Thymus (tissue), 11 donors: ENCODE data around the gene PUS3. TPM values are rescaled to one million over a fixed set of nuclear protein-coding genes. Genes with fewer than 3 reads are reported as not detected.

Experiments
- DNase-seq, 9 donors: peaks; one replicate each; pipeline ENCODE4 v3.0.0-alpha.2; 2013; ENCODE audit warnings: low spot score in 9 of 9, low read depth in 6 of 9, missing footprints in 1 of 9
- H3K27ac ChIP-seq, 2 donors: one replicate each; pipeline ENCODE4 v1.5.1; 2013; ENCODE audit warnings: control low read depth in 1 of 2, low read depth in 1 of 2, low read length in 1 of 2, mild to moderate bottlenecking in 1 of 2, moderate library complexity in 1 of 2
- H3K27me3 ChIP-seq, 2 donors: one replicate each; pipeline ENCODE4 v1.5.1; 2013; ENCODE audit warnings: low read length in 1 of 2; ENCODE audit not compliant: control insufficient read depth in 2 of 2, insufficient read depth in 1 of 2
- H3K36me3 ChIP-seq, 2 donors: one replicate each; pipeline ENCODE4 v1.5.1; 2013; ENCODE audit warnings: low read length in 1 of 2, mild to moderate bottlenecking in 1 of 2, moderate library complexity in 1 of 2; ENCODE audit not compliant: control insufficient read depth in 2 of 2, insufficient read depth in 2 of 2
- H3K4me1 ChIP-seq, 2 donors: one replicate each; pipeline ENCODE4 v1.5.1; 2013; ENCODE audit warnings: low read length in 2 of 2; ENCODE audit not compliant: control insufficient read depth in 2 of 2, insufficient read depth in 2 of 2
- H3K4me3 ChIP-seq, 2 donors: one replicate each; pipeline ENCODE4 v1.5.1; 2013; ENCODE audit warnings: low read length in 2 of 2, control low read depth in 1 of 2, mild to moderate bottlenecking in 1 of 2
- H3K9me3 ChIP-seq, 2 donors: one replicate each; pipeline ENCODE4 v1.5.1; 2013; ENCODE audit warnings: low read length in 1 of 2, mild to moderate bottlenecking in 1 of 2; ENCODE audit not compliant: control insufficient read depth in 2 of 2, insufficient read depth in 1 of 2
- WGBS: extraction: QIAGEN DNeasy Blood & Tissue Kit; methylation state at CpG from one replicate; pipeline ENCODE4 v1.1.7; 2013; 5-methylcytosine and 5-hydroxymethylcytosine counted together
- polyA plus RNA-seq: library from polyadenylated mRNA; stranded (reverse); fragments of 200-250 nt; gene quantifications from one replicate; pipeline ENCODE4 v1.2.3, GENCODE V29; 2013
- total RNA-seq: library from RNA; stranded (reverse); fragments of 120-200 nt; gene quantifications from one replicate; pipeline ENCODE4 v1.2.4, GENCODE V29; 2013
- donor health status: healthy.

PUS3 gene
- total and polyA plus RNA-seq, 2 donors, result 14.4 to 17.2 TPM

DNA sequence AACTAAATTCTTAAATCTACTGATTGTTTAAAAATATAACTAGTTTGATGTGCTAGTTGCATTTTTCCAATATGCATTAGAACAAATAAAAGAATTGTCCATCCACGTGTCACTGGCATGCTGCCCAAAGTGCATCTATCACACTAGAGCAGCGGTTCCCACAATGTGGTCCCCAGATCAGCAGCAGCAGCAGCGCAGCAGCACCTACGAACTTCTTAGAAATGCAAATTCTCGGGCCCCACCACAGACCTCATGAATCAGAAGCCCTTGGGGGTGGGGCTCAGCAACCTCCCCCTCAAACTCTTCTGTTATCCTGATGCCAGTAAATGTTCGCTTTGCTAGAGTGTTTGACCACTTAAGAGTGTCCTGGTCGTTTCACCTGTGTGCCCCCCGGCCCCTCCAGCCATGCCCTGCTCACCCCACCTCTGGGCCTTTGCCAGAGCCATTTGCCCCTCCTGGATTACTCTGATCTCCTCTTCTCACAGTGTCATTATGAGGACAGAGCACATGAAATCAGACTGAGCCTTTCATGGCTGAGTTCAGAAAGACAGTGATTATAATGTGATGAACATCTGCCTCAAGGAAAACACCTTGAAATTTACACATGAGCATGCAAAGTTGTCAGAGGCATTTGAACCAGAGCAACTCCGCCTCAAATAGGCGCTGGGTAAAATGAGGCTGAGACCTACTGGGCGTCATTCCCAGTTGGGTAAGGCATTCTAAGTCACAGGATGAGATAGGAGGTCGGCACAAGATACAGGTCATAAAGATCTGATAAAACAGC lies 30.2 kb upstream of the PUS3 start:
- H3K4me1 ChIP-seq, result peaks cover 0 to 4% of the 10 kb centered on the region in 2 donors
- H3K4me3 ChIP-seq, result no peak overlapping the region
- no peaks in the 10 kb centered on the region for H3K9me3 ChIP-seq
- H3K27me3 ChIP-seq, result peaks cover 0 to 7% of the 10 kb centered on the region in 2 donors
- H3K36me3 ChIP-seq, result no peaks in the 10 kb centered on the region
- H3K27ac ChIP-seq, result no peak overlapping the region
- DNase-seq, result no peak
- 80% methylated on average over 12 of the region's 12 CpGs for WGBS

DNA sequence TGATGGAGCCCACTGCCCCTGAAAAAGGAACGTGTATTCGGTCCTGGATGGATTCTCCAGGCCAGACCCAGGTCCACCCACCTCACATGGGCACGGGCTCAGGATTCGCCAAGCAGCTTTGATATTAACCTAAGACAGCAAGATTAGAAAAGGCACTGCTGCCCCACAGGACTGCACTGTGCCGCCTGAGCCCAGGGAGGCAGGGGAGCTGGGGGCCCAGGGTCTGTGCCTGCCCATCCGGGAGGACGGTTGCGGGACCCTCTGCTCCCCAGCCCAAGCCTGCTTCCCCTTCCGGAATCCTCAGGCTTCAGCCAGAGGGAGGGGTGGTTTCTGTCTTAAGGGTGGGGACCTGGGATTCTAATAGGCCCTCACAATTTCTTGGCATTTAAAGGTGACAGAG lies 29.3 kb upstream of the PUS3 start:
- peaks cover 0 to 3% of the 10 kb centered on the region in 2 donors for H3K4me1 ChIP-seq
- 84% methylated on average over 9 of the region's 9 CpGs for WGBS
- no peaks in the 10 kb centered on the region for H3K36me3 ChIP-seq
- H3K9me3 ChIP-seq, result no peaks in the 10 kb centered on the region
- peaks cover 0 to 7% of the 10 kb centered on the region in 2 donors for H3K27me3 ChIP-seq
- no peak for DNase-seq
- H3K27ac ChIP-seq, result no peak overlapping the region
- no peak overlapping the region for H3K4me3 ChIP-seq

DNA sequence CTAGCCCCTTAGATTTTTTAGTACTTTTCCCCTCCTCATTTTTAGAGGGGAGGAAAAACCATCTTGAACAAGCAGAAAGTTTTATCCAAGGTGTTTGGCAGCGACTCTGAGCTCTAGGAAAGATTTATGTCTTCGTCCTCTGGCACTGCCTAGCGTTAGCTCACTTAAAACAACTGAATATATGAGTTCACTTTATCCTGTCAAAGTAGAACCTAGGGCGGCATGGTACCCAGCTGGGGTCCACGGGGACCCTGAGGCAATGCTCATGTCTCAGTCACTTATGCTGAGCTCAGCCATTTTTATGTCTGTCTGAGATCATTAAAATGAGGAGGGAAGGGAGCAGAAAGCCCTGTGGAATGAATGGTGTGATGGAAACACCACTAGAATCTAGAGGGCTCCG lies 28.7 kb upstream of the PUS3 start:
- Histone ChIP-seq H3K27ac (no peak overlapping the region), H3K36me3 (no peaks in the 10 kb centered on the region), H3K4me1 (peaks cover 0 to 3% of the 10 kb centered on the region in 2 donors), H3K9me3 (no peaks in the 10 kb centered on the region), H3K27me3 (peaks cover 0 to 9% of the 10 kb centered on the region in 2 donors), H3K4me3 (no peak overlapping the region)
- DNase-seq, result no peak
- 81% methylated on average over 6 of the region's 6 CpGs for WGBS

DNA sequence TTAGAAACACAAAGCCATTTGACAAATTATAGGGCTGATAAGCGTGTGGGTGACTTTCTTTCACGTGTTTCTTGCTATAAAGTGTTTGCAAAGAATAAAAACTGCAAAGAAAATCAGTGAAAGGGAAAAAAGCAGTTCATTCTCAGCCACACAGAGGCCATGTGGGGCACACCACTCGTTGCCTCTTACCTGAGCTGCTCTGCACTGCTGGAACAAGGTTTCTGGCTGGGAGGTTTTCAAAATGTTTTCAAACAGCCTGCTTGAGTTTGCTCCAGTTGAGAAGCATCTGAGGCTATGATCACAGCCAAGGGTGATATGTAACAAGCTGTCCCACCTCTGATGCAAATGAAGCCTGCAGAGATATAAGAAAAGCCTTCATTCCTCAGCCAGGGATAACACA lies 28.1 kb upstream of the PUS3 start:
- peaks cover 0 to 3% of the 10 kb centered on the region in 2 donors for H3K4me1 ChIP-seq
- no peaks in the 10 kb centered on the region for H3K36me3 ChIP-seq
- peaks cover 0 to 10% of the 10 kb centered on the region in 2 donors for H3K27me3 ChIP-seq
- H3K4me3 ChIP-seq, result no peak overlapping the region
- DNase-seq, result no peak
- H3K9me3 ChIP-seq, result no peaks in the 10 kb centered on the region
- WGBS, result 80% methylated on average over 3 of the region's 3 CpGs
- no peak overlapping the region for H3K27ac ChIP-seq

DNA sequence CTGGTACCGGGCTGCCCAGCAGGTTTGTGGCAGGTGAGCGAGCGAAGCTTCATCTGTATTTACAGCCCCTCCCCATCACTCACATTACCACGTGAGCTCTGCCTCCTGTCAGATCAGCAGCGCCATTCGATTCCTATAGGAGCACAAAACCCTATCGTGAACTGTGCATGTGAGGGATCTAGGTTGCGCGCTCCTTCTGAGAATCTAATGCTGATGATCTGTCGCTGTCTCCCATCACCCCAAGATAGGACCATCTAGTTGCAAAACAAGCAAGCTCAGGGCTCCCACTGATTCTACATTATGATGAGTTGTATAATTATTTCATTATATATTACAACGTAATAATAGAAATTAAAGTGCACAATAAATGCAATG lies 27.1 kb upstream of the PUS3 start:
- Histone ChIP-seq H3K36me3 (no peaks in the 10 kb centered on the region), H3K4me3 (no peak overlapping the region), H3K9me3 (no peaks in the 10 kb centered on the region), H3K27ac (no peak overlapping the region), H3K27me3 (peaks cover 0 to 10% of the 10 kb centered on the region in 2 donors), H3K4me1 (peaks cover 0 to 3% of the 10 kb centered on the region in 2 donors)
- WGBS, result 92% methylated on average over 11 of the region's 11 CpGs
- DNase-seq, result no peak

DNA sequence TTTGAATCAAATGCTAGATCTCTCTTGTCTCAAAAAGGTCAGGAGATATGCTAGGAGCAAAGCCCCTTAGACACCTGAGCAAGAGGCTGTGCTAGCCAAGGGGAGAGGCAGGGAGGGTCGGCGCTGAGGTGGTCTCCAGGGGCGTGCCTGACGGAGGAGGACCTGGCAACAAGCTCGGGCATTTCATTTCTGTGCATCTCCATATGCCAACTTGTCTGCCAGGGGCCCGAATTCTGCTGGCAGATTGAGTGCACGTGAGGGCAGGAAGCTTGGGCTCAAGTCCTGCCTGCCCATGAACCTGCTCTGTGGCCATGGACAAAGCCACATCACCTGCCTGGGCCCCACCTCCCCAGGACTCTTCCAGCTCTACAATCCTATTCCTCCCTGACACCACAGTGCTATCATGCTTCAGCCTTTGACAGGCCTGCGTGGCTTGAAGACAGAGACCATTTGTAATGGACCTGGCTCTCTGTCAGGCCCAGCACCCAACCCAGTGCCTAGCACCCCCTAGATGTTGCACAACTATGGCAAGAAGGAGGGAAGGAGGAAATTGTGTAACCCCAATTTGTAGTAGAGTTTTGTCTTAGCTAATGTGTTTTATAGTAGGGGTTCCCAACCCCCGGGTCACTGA lies 26.6 kb upstream of the PUS3 start:
- no peaks in the 10 kb centered on the region for H3K9me3 ChIP-seq
- no peak for DNase-seq
- no peaks in the 10 kb centered on the region for H3K36me3 ChIP-seq
- H3K4me1 ChIP-seq, result peaks cover 0 to 3% of the 10 kb centered on the region in 2 donors
- H3K4me3 ChIP-seq, result no peak overlapping the region
- 92% methylated on average over 9 of the region's 9 CpGs for WGBS
- peaks cover 0 to 10% of the 10 kb centered on the region in 2 donors for H3K27me3 ChIP-seq
- H3K27ac ChIP-seq, result no peak overlapping the region

- 95% methylated on average over 12 of the region's 12 CpGs for WGBS
- peaks cover 0 to 8% of the 10 kb centered on the region in 2 donors for H3K27me3 ChIP-seq
- no peak for DNase-seq
These were observed 23.7 kb upstream of the PUS3 start for GRCh38 chr11:125926682-125927081.

GRCh38 chr11:125925804-125926203 lies 22.8 kb upstream of the PUS3 start:
- no peak for DNase-seq
- Histone ChIP-seq H3K27me3 (peaks cover 0 to 8% of the 10 kb centered on the region in 2 donors), H3K36me3 (no peaks in the 10 kb centered on the region), H3K9me3 (no peaks in the 10 kb centered on the region), H3K4me3 (no peak overlapping the region), H3K27ac (no peak overlapping the region), H3K4me1 (no peaks in the 10 kb centered on the region)
- WGBS, result 89% methylated on average over 3 of the region's 3 CpGs

More at GRCh38 chr11:125926682-125927081, 23.7 kb upstream of the PUS3 start:
- Histone ChIP-seq H3K4me3 (no peak overlapping the region), H3K36me3 (no peaks in the 10 kb centered on the region), H3K27ac (no peak overlapping the region), H3K4me1 (no peaks in the 10 kb centered on the region), H3K9me3 (no peaks in the 10 kb centered on the region)

DNA sequence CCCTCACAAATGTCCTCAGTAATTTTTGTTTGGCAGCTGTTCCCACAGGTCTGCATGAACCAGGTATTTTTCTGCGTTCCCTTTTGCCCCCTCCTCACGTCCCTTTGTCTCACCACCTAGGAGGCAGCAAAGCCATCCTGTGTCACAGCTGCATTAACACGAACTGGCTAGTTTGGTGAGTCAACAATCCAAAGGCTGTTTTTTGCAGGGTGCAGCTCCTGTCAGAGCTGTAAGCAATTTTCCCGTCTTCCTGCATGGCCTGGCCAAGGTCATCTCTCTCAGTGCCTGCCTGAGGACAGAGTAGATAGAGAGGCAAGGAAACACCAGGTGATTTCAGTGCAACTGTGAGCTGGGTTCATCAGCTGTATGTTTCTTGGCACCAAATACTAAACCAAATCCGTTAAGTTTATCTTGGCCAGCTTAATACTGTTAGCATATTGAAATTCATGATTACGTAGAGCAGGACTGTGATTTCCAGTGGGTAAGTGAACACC lies 22.3 kb upstream of the PUS3 start:
- Histone ChIP-seq H3K4me1 (no peaks in the 10 kb centered on the region), H3K36me3 (no peaks in the 10 kb centered on the region), H3K27me3 (peaks cover 0 to 8% of the 10 kb centered on the region in 2 donors), H3K9me3 (no peaks in the 10 kb centered on the region), H3K4me3 (no peak overlapping the region), H3K27ac (no peak overlapping the region)
- 88% methylated on average over 6 of the region's 6 CpGs for WGBS
- no peak for DNase-seq
